ENCODE results near the gene SMAP2. TPM values are rescaled to one million over a fixed set of nuclear protein-coding genes. Genes with fewer than 3 reads are reported as not detected.

The SMAP2 gene
- total and polyA plus RNA-seq, 10 of the 15 experiments (the other 5 are each of a cell fraction or from before 2014, with no cell fraction given), result 33.4 to 177 (median 105) TPM

DNA sequence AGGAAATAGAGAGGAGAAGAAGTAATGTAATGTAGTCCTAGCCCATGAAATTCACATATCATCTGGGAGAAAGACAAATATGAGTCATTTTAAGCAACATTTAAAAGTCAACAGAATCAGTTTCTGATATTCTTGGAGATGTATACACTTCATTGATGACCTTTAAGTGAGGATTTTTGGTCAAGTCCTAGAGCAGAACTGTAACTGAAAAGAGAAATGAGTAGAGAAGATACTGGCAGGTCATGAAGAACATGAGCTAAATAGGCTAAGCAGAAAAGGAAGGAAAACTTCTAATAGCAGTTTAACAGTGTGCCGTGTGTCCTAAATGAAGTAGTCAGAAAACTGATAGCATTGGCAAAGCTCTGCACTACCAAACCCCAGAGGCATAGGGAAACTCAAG, 81.3 kb downstream of the SMAP2 start:
- no peaks in the 10 kb centered on the region for H3K27me3 ChIP-seq (replicated peaks in 1 of 2; ENCODE audit: control insufficient read depth in 2 of 2, insufficient read depth in 2 of 2, low read length in 1 of 2)
- RAD21 ChIA-PET (ENCODE audit: unreplicated experiment), result no interaction called here
- H4K20me1 ChIP-seq (ENCODE audit: control insufficient read depth, insufficient read depth), result no peaks in the 10 kb centered on the region
- H3K9me3 ChIP-seq (replicated peaks; ENCODE audit: control insufficient read depth, insufficient read depth, low read length), result peaks cover 47% of the 10 kb centered on the region
- in situ Hi-C loops (cut with MboI), result no loop called here
- no peaks in the 10 kb centered on the region; a peak in 1 of 4 replicates for H3K36me3 ChIP-seq (ENCODE audit: control insufficient read depth in 2 of 2, insufficient read depth in 2 of 2, low read length in 1 of 2)
- no peak overlapping the region for H3K4me3 ChIP-seq
- DNase-seq (ENCODE audit: low read depth, low spot score) (no peak), FAIRE-seq (no peak), ATAC-seq (no peak)
- CTCF ChIA-PET, result no interaction called here
- no peaks in the 10 kb centered on the region for H3K4me1 ChIP-seq (ENCODE audit: control insufficient read depth, insufficient read depth, low read length)
- H3K9ac ChIP-seq (ENCODE audit: control insufficient read depth, insufficient read depth, low read length), result no peak overlapping the region
- H3K79me2 ChIP-seq (ENCODE audit: control insufficient read depth, insufficient read depth, low read length), result no peaks in the 10 kb centered on the region
- BruUV-seq (replicated peaks), result no TSS peak
- 8% methylated on average over 1 of the region's 1 CpG for WGBS (ENCODE audit: insufficient coverage, insufficient replicate concordance, low lambda C conversion rate, missing lambda C conversion rate)
- no peak overlapping the region for H2AFZ ChIP-seq (ENCODE audit: control insufficient read depth, low read depth, low read length)
- no peak overlapping the region for H3K27ac ChIP-seq (ENCODE audit: control insufficient read depth, insufficient read depth)
- H3K4me2 ChIP-seq (ENCODE audit: control insufficient read depth, insufficient read depth), result no peak overlapping the region
- POLR2A ChIA-PET, result no interaction called here
- intact Hi-C loops (cut with micrococcal nuclease; ENCODE audit: unreplicated experiment), result no loop called here
- SMC1A ChIA-PET (ENCODE audit: uncharacterized antibody, unreplicated experiment), result interaction anchor here (0.6 to 0.9 kb wide), 3 partner anchors 11 to 178 kb away, joined by 3 to 4 read pairs (median 3); no protein-coding TSS in a partner anchor
- TF ChIP-seq LARP7 (IDR thresholded peaks at IDR 0.05), result no peak
- TF ChIP-seq, protein P1, sequence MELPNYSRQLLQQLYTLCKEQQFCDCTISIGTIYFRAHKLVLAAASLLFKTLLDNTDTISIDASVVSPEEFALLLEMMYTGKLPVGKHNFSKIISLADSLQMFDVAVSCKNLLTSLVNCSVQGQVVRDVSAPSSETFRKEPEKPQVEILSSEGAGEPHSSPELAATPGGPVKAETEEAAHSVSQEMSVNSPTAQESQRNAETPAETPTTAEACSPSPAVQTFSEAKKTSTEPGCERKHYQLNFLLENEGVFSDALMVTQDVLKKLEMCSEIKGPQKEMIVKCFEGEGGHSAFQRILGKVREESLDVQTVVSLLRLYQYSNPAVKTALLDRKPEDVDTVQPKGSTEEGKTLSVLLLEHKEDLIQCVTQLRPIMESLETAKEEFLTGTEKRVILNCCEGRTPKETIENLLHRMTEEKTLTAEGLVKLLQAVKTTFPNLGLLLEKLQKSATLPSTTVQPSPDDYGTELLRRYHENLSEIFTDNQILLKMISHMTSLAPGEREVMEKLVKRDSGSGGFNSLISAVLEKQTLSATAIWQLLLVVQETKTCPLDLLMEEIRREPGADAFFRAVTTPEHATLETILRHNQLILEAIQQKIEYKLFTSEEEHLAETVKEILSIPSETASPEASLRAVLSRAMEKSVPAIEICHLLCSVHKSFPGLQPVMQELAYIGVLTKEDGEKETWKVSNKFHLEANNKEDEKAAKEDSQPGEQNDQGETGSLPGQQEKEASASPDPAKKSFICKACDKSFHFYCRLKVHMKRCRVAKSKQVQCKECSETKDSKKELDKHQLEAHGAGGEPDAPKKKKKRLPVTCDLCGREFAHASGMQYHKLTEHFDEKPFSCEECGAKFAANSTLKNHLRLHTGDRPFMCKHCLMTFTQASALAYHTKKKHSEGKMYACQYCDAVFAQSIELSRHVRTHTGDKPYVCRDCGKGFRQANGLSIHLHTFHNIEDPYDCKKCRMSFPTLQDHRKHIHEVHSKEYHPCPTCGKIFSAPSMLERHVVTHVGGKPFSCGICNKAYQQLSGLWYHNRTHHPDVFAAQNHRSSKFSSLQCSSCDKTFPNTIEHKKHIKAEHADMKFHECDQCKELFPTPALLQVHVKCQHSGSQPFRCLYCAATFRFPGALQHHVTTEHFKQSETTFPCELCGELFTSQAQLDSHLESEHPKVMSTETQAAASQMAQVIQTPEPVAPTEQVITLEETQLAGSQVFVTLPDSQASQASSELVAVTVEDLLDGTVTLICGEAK (IDR thresholded peaks at IDR 0.05; ENCODE audit: borderline replicate concordance), result no peak
- TF ChIP-seq, protein P2, sequence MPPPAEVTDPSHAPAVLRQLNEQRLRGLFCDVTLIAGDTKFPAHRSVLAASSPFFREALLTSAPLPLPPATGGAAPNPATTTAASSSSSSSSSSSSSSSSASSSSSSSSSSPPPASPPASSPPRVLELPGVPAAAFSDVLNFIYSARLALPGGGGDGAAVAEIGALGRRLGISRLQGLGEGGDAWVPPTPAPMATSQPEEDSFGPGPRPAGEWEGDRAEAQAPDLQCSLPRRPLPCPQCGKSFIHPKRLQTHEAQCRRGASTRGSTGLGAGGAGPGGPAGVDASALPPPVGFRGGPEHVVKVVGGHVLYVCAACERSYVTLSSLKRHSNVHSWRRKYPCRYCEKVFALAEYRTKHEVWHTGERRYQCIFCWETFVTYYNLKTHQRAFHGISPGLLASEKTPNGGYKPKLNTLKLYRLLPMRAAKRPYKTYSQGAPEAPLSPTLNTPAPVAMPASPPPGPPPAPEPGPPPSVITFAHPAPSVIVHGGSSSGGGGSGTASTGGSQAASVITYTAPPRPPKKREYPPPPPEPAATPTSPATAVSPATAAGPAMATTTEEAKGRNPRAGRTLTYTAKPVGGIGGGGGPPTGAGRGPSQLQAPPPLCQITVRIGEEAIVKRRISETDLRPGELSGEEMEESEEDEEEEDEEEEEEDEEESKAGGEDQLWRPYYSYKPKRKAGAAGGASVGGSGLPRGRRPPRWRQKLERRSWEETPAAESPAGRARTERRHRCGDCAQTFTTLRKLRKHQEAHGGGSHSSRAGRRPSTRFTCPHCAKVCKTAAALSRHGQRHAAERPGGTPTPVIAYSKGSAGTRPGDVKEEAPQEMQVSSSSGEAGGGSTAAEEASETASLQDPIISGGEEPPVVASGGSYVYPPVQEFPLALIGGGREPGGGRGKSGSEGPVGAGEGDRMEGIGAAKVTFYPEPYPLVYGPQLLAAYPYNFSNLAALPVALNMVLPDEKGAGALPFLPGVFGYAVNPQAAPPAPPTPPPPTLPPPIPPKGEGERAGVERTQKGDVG (CRISPR knock-in tag; IDR thresholded peaks at IDR 0.05), result no peak
- TF ChIP-seq, protein P3, sequence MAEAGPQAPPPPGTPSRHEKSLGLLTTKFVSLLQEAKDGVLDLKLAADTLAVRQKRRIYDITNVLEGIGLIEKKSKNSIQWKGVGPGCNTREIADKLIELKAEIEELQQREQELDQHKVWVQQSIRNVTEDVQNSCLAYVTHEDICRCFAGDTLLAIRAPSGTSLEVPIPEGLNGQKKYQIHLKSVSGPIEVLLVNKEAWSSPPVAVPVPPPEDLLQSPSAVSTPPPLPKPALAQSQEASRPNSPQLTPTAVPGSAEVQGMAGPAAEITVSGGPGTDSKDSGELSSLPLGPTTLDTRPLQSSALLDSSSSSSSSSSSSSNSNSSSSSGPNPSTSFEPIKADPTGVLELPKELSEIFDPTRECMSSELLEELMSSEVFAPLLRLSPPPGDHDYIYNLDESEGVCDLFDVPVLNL (IDR thresholded peaks at IDR 0.05; ENCODE audit: low read depth, low read length), result no peak
- TF ChIP-seq, protein P4, sequence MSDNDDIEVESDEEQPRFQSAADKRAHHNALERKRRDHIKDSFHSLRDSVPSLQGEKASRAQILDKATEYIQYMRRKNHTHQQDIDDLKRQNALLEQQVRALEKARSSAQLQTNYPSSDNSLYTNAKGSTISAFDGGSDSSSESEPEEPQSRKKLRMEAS (IDR thresholded peaks at IDR 0.05; ENCODE audit: low read depth, low read length), result no peak
- TF ChIP-seq ESRRA (IDR thresholded peaks at IDR 0.05; ENCODE audit: low read length), result no peak
- TF ChIP-seq NBN (IDR thresholded peaks at IDR 0.05), result no peak
- no peak for TF ChIP-seq SRF (IDR thresholded peaks at IDR 0.05; ENCODE audit: low read depth in 2 of 2, low read length in 2 of 2)
- TF ChIP-seq GATAD2B (conservative IDR thresholded peaks at IDR 0.05; ENCODE audit: low read depth), result no peak
- TF ChIP-seq, protein P5, sequence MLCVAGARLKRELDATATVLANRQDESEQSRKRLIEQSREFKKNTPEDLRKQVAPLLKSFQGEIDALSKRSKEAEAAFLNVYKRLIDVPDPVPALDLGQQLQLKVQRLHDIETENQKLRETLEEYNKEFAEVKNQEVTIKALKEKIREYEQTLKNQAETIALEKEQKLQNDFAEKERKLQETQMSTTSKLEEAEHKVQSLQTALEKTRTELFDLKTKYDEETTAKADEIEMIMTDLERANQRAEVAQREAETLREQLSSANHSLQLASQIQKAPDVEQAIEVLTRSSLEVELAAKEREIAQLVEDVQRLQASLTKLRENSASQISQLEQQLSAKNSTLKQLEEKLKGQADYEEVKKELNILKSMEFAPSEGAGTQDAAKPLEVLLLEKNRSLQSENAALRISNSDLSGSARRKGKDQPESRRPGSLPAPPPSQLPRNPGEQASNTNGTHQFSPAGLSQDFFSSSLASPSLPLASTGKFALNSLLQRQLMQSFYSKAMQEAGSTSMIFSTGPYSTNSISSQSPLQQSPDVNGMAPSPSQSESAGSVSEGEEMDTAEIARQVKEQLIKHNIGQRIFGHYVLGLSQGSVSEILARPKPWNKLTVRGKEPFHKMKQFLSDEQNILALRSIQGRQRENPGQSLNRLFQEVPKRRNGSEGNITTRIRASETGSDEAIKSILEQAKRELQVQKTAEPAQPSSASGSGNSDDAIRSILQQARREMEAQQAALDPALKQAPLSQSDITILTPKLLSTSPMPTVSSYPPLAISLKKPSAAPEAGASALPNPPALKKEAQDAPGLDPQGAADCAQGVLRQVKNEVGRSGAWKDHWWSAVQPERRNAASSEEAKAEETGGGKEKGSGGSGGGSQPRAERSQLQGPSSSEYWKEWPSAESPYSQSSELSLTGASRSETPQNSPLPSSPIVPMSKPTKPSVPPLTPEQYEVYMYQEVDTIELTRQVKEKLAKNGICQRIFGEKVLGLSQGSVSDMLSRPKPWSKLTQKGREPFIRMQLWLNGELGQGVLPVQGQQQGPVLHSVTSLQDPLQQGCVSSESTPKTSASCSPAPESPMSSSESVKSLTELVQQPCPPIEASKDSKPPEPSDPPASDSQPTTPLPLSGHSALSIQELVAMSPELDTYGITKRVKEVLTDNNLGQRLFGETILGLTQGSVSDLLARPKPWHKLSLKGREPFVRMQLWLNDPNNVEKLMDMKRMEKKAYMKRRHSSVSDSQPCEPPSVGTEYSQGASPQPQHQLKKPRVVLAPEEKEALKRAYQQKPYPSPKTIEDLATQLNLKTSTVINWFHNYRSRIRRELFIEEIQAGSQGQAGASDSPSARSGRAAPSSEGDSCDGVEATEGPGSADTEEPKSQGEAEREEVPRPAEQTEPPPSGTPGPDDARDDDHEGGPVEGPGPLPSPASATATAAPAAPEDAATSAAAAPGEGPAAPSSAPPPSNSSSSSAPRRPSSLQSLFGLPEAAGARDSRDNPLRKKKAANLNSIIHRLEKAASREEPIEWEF (IDR thresholded peaks at IDR 0.05; ENCODE audit: insufficient replicate concordance, low read depth, low read length), result no peak

Data from GM12878 (cell line).